Fibroblast of lung (primary cell): ENCODE data around the gene SLIT3.

ENCODE experiments used
- CTCF ChIP-seq, 2 donors: IDR thresholded peaks in 1 of 2; conservative IDR thresholded peaks in 1 of 2; 1 replicate in 1 of 2; 2 replicates in 1 of 2; pipeline ENCODE4 v1.5.1; 2011 to 2012; ENCODE audit warnings: low read length in 2 of 2, control low read depth in 1 of 2, inconsistent platforms in 1 of 2, low read depth in 1 of 2, mild to moderate bottlenecking in 1 of 2
- EZH2 ChIP-seq: IDR thresholded peaks from 2 replicates; pipeline ENCODE4 v1.5.1; 2012; ENCODE audit warnings: low read length, control low read depth, mild to moderate bottlenecking; ENCODE audit errors: missing control alignments

GRCh38 chr5:168676501-168676900 is 624.4 kb downstream of the SLIT3 start:
- TF ChIP-seq EZH2, result no peak
- no peak for TF ChIP-seq CTCF (conservative IDR thresholded peaks at IDR 0.05 in 1 of 2, IDR thresholded peaks at IDR 0.05 in 1 of 2; ENCODE audit: low read depth in 1 of 2, low read length in 2 of 2)
